GM19397 (cell line): Measurements from ENCODE around the gene RRP9.
"Not testable (repeated sequence)": the region's sequence is repeated elsewhere in the genome, so short reads cannot be mapped to it uniquely, and the experiment has no call there.

Experiments used
- ATAC-seq: cut with Tn5 transposase; IDR thresholded peaks from one replicate; pipeline ENCODE4 v1.9.1; 2021; ENCODE audit warnings: mild to moderate bottlenecking, moderate library complexity; ENCODE audit not compliant: unreplicated experiment

The RRP9 gene

DNA sequence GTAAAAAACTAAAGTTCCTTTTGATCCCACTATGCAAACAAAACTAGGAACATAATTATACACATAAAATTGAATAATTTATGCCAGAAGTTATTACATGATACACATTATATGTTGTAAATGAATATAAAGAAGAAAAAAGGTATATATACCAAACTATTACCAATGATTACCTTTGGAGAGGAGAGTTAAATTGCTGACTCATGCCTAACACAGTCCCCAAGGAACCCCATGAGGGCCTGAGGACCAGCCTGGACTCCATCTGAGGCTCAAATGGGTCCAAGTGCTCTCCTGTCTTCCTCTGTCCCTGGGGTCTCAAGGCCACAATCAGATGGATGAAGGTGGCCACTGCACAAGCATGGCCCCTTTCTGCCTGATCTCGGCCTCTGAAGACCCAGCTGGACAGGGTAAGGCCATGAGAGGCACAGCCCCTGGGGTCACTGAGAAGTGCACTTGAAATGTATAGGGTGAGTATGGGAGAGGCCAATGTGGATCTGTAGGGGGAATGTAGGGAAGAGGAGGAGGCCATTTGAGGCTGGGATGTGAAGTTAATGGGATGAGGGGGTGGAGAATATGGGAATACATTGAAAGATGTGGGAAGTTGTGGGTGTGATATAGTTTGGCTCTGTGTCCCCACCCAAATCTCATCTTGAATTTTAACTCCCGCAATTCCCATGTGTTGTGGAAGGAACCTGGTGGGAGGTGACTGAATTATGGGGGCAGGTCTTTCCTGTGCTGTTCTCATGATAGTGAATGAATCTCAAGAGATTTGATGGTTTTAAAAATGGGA, 37.5 kb downstream of the RRP9 start:
- no peak for ATAC-seq

DNA sequence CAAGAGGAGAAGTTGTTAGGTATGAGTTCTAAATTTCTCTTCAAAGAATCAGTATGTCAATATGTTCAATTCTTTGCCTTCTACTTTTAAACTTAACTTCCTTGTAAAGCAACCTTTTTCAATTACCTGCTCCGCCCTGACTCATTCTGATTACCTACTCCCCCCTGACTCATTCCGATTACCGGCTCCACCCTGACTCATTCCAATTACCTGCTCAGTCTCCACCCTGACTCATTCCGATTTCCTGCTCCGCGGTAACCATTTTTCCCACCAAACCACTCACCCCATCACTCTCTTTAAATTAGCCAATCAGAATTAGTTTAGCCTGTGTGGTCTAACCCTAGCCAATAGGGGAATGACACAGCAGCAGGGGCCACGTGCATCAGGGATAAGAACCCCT, 39.3 kb downstream of the RRP9 start:
- not testable (repeated sequence) for ATAC-seq

DNA sequence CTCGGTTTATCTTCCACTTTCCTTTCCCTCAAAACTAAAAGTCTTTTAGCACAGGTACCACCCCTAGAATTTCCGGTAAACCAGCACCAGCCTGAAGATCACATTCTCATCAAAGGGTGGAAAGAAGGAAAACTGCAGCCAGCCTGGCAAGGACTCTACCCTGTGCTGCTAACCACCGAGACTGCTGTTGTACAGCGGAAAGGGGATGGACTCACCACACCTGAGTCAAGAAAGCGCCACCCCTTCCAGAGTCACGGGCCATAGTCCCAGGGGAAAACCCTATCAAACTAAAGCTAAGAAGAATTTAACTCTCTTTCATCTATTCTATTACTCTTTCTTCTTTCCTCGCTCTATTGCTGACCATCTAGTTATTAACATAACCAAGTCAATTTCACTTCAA, 41.7 kb downstream of the RRP9 start:
- not testable (repeated sequence) for ATAC-seq

DNA sequence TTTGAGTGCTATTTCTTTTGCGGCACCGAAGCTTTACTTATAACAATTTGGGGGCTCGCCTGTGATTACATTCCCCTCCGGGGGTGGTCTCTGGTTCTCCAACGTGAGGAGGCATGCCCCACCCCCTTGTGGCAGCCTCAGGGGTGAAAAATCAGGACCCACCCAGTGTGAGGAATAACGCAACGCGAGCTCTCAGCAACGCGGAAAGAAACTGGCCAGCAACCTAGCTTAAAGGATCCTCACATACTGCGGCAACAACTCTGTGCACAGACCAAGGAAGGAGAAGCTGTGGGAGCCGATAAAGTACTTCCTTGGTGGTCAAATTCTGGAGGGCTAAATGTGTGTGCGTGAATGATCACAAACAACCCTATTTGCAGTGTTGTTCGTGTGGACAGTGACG, 44.3 kb downstream of the RRP9 start:
- ATAC-seq = no peak

DNA sequence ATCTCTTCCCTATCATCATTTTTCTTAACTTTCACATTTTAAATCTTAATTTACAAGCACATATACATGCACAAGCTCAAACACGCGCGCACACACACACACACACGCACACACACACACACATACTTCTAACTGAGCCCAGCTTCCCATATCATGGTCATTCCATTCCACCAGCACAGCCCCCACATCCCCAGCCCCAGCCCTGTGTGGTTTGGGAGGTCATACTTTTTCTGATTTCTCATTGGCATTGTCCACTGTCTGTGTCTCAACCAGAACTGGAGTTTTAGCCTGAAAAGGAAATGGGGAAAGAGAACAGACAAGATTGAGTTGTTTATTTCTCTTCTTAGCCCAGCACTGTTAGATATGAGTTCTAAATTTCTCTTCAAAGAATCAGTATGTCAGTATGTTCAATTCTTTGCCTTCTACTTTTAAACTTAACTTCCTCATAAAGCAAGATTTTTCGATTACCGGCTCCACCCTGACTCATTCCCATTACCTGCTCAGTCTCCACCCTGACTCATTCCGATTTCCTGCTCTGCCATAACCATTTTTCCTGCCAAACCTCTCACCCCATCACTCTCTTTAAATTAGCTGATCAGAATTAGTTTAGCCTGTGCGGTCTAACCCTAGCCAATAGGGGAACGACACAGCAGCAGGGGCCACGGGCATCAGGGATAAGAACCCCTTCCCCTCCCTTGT, 44.9 kb downstream of the RRP9 start:
- ATAC-seq = no peak

DNA sequence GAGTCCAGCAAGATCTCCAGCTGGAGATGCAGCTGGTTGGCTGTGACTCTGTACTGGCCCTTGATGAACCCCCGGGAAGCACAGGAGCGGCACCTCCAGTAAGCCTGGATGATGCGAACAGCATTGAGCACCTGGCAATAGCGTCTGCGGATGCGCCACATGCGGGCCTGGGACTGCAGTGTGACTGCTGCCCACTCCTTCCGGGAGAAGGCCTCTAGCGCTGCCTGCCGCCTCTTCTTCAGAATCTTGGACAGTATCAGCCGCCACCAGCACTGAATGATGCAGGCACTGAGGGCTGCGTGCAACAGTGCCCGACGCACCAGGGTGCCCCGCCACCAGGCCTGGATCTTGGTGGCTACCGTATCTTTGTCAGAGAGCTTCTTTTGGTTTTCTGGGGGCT, 46.8 kb downstream of the RRP9 start:
- ATAC-seq = no peak

DNA sequence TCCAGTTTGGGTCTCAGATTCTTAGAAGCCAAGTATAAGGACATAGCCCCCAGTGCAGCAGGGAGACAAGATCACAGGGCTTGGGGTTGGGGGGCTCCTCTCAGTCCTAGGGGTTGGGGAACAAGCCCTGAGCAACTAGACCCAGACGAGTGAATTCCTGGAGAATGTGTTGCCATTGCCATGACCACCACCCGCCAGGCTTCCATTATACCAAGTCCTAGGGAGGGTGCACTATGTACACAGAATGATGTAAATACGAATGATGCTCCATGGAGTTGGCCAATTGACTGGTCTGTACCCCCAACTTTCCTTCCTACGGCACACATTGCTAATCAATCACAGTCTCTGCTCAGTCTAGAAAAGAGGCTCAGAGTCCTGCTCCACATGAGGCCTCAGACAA, 47.3 kb downstream of the RRP9 start:
- ATAC-seq = no peak

DNA sequence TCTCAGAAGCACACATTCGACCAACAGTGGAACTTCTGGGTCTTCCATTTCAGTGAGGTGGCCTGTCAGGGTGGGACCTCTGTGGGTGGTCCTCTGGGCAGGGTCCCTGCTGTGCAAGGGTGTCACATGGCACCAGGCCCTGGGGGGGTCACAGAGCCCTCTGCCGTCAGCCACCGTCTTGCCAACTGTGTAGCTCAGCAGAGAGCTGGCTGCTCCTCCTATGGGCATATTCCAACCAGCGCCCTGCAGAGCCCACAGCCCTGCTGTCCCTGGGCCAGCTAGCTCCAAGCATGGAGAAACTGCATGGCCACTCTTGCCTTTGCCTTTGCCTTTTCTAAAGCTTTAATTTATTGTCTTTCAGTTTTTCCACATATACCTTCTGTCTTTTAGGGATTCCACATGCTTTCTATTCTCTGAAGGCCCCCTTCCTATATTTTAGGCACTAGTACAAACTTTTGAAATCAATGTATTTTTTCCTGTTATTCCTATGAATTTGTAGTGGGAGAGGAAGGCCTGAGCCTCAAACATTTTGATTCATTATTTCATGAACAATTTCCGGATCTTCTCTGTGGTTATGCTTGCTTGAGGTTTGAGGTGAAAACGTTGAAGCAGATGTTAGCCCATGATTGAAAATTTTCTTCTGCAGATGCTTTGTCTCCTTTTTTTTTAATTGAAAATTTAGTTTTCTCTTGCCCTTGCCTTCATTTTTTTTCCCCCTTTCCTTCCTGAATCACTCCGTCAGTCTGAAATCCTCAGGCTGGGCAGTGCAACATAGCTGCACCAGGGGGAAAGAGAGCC, 50.3 kb downstream of the RRP9 start:
- no peak for ATAC-seq

DNA sequence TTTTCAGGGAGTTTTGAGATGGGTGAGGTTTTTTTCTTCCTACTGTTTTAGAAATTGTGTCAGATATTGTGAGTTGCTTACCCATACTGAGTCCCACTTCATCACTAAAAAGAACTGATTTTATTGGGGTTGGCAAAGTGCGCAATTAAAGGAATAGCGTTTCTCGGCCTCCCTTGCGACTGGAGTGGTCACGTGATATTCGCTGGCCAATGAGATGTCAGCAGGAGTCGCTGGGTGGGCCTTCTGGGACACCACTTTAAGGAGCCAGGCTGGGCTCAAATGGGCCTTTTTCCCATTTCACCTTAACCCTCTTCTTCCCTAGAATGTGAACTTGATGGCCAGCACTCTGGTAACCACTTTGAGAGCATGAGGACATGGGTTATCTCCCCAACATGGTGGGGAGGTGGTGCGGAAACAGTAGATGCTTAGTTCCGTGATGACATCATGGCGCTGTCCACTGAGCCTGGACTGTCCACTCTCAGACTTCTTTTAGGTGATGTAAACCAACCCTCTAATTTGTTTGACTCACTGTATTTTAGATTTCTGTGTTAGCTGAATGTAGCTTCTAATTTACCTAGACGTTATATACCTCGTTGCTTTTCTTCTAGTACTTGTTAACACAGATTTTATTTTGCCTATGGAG, 53.1 kb downstream of the RRP9 start:
- no peak for ATAC-seq

DNA sequence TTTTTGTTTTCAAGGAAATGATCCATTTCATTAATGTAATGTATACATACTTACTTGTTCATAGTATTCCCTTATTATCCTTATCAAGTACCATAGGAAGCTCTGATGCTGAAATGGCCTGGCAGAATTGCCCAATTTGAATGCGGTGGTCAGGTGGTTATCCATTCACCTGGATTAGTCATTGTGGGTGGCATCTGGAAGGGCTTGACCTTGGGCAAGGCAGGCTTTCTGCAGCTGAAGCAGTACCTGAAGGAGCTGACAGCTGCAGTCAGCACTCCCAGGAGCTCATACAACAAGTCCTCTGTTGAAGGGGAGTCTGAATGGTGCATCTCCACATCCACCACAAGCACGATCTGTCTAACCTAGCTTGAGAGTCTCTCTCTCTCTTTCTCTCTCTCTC, 54.1 kb downstream of the RRP9 start:
- no peak for ATAC-seq

DNA sequence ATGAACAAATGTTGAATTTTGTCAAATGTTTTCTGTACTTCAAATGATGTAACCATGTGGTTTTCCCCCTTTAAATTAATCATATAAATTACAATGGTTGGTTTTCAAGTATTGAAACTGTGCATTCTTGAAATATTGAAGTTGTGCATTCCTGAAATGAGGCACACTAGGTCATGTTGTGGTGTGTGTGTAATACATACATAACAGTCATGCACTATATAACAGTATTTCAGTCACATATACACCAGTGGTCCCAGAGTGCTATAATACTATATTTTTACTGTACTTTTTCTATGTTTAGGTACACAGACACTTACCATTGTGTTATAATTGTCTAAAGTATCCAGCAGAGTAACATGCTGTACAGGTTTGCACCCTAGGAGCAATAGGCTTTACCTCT, 55.3 kb downstream of the RRP9 start:
- no peak for ATAC-seq
